SK-N-SH (cell line): ENCODE results near the gene CCNL2. TPM values are rescaled to one million over a fixed set of nuclear protein-coding genes. Genes with fewer than 3 reads are reported as not detected.
A peak's percentile ranks its signal among the peaks of the same experiment; 100 is the strongest.
"Not testable (repeated sequence)": the region's sequence is repeated elsewhere in the genome, so short reads cannot be mapped to it uniquely, and the experiment has no call there.

Experiments
- CTCF ChIA-PET: fragments of 300-600, 350-600 bp; formaldehyde crosslinking; extraction: SDS; loops from one replicate; lab custom pipeline; 2021; lab: Yijun Ruan, JAX
- POLR2A ChIA-PET: fragments of 350-600 bp; sonication (Branson Sonifier 250); formaldehyde crosslinking; extraction: SDS; loops from one replicate; lab custom pipeline; 2020; ENCODE audit warnings: antibody characterized with exemption, inconsistent platforms; lab: Yijun Ruan, JAX
- DNase-seq: peaks from one replicate; pipeline ENCODE4 v3.0.0; 2012
- H2AFZ ChIP-seq: fragments of 200-600 bp; sonication (generic); 2 replicates; pipeline ENCODE4 v1.8.1; 2016; ENCODE audit warnings: antibody characterized with exemption, mild to moderate bottlenecking, low read depth
- H3F3A ChIP-seq: fragments of 200-600 bp; sonication (generic); replicated peaks from 2 replicates; pipeline ENCODE3; 2016; ENCODE audit warnings: antibody characterized with exemption, mild to moderate bottlenecking; ENCODE audit not compliant: insufficient read depth
- H3K27ac ChIP-seq, 2 experiments: fragments of 200-500 bp in 1 of 2; fragments of 200-600 bp in 1 of 2; sonication (Bioruptor generic) in 1 of 2; sonication (generic), shearing (Covaris generic) in 1 of 2; 2 replicates each; pipeline versions ENCODE4 v1.5.1 to v1.6.1; 2014 to 2016; ENCODE audit warnings: low read depth in 2 of 2, inconsistent platforms in 1 of 2, low read length in 1 of 2, mild to moderate bottlenecking in 1 of 2, mixed read lengths in 1 of 2
- H3K27me3 ChIP-seq: fragments of 200-600 bp; sonication (generic), shearing (Covaris generic); 2 replicates; pipeline ENCODE4 v1.6.1; 2016; ENCODE audit warnings: mixed run types; ENCODE audit not compliant: insufficient read depth
- H3K36me3 ChIP-seq, 2 experiments: fragments of 200-500 bp in 1 of 2; fragments of 200-600 bp in 1 of 2; sonication (Bioruptor generic) in 1 of 2; sonication (generic) in 1 of 2; replicated peaks in 1 of 2; 2 replicates each; pipeline versions ENCODE3 to v1.5.1; 2014 to 2016; ENCODE audit warnings: low read length in 1 of 2, mild to moderate bottlenecking in 1 of 2; ENCODE audit not compliant: insufficient read depth in 2 of 2, control insufficient read depth in 1 of 2
- H3K4me1 ChIP-seq, 2 experiments: fragments of 200-500 bp in 1 of 2; fragments of 200-600 bp in 1 of 2; sonication (Bioruptor generic) in 1 of 2; sonication (generic), shearing (Covaris generic) in 1 of 2; 2 replicates each; pipeline versions ENCODE4 v1.5.1 to v1.6.1; 2014 to 2016; ENCODE audit warnings: low read depth in 1 of 2, low read length in 1 of 2, mixed run types in 1 of 2; ENCODE audit not compliant: insufficient read depth in 2 of 2, control insufficient read depth in 1 of 2
- H3K4me2 ChIP-seq: fragments of 200-600 bp; sonication (generic), shearing (Covaris generic); 2 replicates; pipeline ENCODE4 v1.6.1; 2017; ENCODE audit warnings: mixed run types
- H3K4me3 ChIP-seq, 2 experiments: fragments of 200-500 bp in 1 of 2; fragments of 200-600 bp in 1 of 2; sonication (Bioruptor generic) in 1 of 2; sonication (generic), shearing (Covaris generic) in 1 of 2; 2 replicates each; pipeline versions ENCODE4 v1.5.1 to v1.8.1; 2014 to 2016; ENCODE audit warnings: low read depth in 2 of 2, inconsistent platforms in 1 of 2, low read length in 1 of 2, mild to moderate bottlenecking in 1 of 2, mixed read lengths in 1 of 2, moderate library complexity in 1 of 2
- H3K79me2 ChIP-seq: fragments of 200-600 bp; sonication (generic); 2 replicates; pipeline ENCODE4 v1.8.1; 2017; ENCODE audit warnings: mild to moderate bottlenecking; ENCODE audit not compliant: insufficient read depth
- H3K9ac ChIP-seq: fragments of 200-600 bp; sonication (generic); 2 replicates; pipeline ENCODE4 v1.6.1; 2017; ENCODE audit warnings: mixed run types
- H3K9me2 ChIP-seq: fragments of 200-600 bp; sonication (generic); 2 replicates; pipeline ENCODE4 v1.6.1; 2017; ENCODE audit warnings: mixed run types
- H3K9me3 ChIP-seq: fragments of 200-600 bp; sonication (generic); 2 replicates; pipeline ENCODE4 v1.6.1; 2017; ENCODE audit warnings: mixed run types, mild to moderate bottlenecking, moderate library complexity
- H4K20me1 ChIP-seq: fragments of 200-600 bp; sonication (generic); 2 replicates; pipeline ENCODE4 v1.6.1; 2017; ENCODE audit warnings: mild to moderate bottlenecking, mixed run types; ENCODE audit not compliant: insufficient read depth
- ELF1 ChIP-seq: IDR thresholded peaks from 2 replicates; pipeline ENCODE4 v1.4.0; 2012
- FOXM1 ChIP-seq: IDR thresholded peaks from 2 replicates; pipeline ENCODE4 v1.4.0; 2012; ENCODE audit warnings: low read depth, mild to moderate bottlenecking
- MEF2A ChIP-seq: IDR thresholded peaks from 2 replicates; pipeline ENCODE4 v1.4.0; 2012; ENCODE audit warnings: low read depth, borderline replicate concordance
- MXI1 ChIP-seq: IDR thresholded peaks from 2 replicates; pipeline ENCODE4 v1.6.1; 2012; ENCODE audit warnings: mild to moderate bottlenecking, low read depth, low read length, improper control_type of control experiment
- NRF1 ChIP-seq: IDR thresholded peaks from 2 replicates; pipeline ENCODE4 v1.6.1; 2012; ENCODE audit warnings: low read depth, mild to moderate bottlenecking, low read length
- RFX5 ChIP-seq: IDR thresholded peaks from 2 replicates; pipeline ENCODE4 v1.6.1; 2012; ENCODE audit warnings: mild to moderate bottlenecking, improper control_type of control experiment, low read length
- RXRA ChIP-seq: IDR thresholded peaks from 2 replicates; pipeline ENCODE4 v1.4.0; 2012; ENCODE audit warnings: low read depth, mild to moderate bottlenecking, borderline replicate concordance
- TEAD4 ChIP-seq: IDR thresholded peaks from 2 replicates; pipeline ENCODE4 v1.4.0; 2012; ENCODE audit warnings: mild to moderate bottlenecking, borderline replicate concordance; ENCODE audit not compliant: insufficient read depth
- USF2 ChIP-seq: fragments of 150-350 bp; IDR thresholded peaks from 2 replicates; pipeline ENCODE4 v1.6.1; 2017; ENCODE audit warnings: antibody characterized with exemption, low read length, low read depth, borderline replicate concordance
- WGBS: methylation state at CpG from one replicate; pipeline ENCODE4 v1.1.6; 2017; ENCODE audit warnings: low lambda C conversion rate; 5-methylcytosine and 5-hydroxymethylcytosine counted together
- polyA plus RNA-seq, 3 experiments: library from polyadenylated mRNA; depleted of rRNA; stranded (reverse); fragments of >200 nt; gene quantifications; 2 replicates each; pipeline ENCODE4 v1.2.3, GENCODE V29; 2012
- TF ChIP-seq, protein P1 (sequence below): IDR thresholded peaks from 2 replicates; pipeline ENCODE4 v1.6.1; 2012; ENCODE audit warnings: mild to moderate bottlenecking, low read depth, low read length, moderate library complexity
- TF ChIP-seq, protein P2 (sequence below): fragments of 200-600 bp; sonication (generic); IDR thresholded peaks from 2 replicates; pipeline ENCODE4 v1.6.1; 2017; ENCODE audit warnings: antibody characterized with exemption, mild to moderate bottlenecking, moderate library complexity
- TF ChIP-seq, protein P3 (sequence below): IDR thresholded peaks from 2 replicates; pipeline ENCODE4 v1.4.0; 2012; ENCODE audit warnings: low read depth, borderline replicate concordance

The CCNL2 gene
- polyA plus RNA-seq, 1 of the 3 experiments (the other 2 are of a cell fraction): 362 TPM

DNA sequence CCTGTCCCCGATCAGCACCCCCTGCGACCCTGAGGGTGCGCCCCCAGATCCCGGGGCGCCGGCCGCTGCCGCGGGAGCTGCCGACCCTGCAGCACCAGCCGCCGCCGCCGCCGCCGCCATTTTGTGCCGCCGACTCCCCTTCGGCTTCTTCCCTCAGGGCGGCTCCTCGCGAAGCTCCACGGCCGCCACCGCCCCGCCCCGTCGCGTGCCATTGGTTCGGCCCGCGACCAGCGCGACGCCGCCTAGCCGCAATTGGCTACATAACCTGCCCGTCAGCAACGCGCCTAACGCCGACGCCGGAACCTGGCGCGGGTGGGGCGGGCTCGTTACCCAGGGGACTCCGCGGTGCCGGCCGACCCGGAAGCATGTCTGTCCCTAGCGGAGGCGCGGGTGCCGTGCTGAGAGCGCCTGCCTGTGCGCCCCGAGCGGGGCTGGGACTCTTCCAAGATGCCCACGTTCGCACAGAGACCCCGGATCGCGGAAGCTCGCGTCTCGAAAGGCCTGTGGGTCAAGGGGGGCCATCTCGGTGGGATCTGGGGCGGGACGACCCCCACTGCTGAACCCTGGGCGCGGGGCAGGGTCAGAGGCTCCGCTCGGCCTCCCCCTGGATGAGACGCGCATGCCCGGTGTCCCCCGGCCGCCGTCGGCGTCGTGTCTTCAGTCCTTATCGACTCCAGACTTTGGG is at the start of gene CCNL2 (continued):
- TF ChIP-seq MEF2A (no peak), RXRA (no peak), FOXM1 (no peak), RFX5 (0 out of 2 replicates have a peak, but pooled peaks have one; percentile 31), USF2 (no peak)
- TF ChIP-seq, protein P1, sequence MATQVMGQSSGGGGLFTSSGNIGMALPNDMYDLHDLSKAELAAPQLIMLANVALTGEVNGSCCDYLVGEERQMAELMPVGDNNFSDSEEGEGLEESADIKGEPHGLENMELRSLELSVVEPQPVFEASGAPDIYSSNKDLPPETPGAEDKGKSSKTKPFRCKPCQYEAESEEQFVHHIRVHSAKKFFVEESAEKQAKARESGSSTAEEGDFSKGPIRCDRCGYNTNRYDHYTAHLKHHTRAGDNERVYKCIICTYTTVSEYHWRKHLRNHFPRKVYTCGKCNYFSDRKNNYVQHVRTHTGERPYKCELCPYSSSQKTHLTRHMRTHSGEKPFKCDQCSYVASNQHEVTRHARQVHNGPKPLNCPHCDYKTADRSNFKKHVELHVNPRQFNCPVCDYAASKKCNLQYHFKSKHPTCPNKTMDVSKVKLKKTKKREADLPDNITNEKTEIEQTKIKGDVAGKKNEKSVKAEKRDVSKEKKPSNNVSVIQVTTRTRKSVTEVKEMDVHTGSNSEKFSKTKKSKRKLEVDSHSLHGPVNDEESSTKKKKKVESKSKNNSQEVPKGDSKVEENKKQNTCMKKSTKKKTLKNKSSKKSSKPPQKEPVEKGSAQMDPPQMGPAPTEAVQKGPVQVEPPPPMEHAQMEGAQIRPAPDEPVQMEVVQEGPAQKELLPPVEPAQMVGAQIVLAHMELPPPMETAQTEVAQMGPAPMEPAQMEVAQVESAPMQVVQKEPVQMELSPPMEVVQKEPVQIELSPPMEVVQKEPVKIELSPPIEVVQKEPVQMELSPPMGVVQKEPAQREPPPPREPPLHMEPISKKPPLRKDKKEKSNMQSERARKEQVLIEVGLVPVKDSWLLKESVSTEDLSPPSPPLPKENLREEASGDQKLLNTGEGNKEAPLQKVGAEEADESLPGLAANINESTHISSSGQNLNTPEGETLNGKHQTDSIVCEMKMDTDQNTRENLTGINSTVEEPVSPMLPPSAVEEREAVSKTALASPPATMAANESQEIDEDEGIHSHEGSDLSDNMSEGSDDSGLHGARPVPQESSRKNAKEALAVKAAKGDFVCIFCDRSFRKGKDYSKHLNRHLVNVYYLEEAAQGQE: no peak

DNA sequence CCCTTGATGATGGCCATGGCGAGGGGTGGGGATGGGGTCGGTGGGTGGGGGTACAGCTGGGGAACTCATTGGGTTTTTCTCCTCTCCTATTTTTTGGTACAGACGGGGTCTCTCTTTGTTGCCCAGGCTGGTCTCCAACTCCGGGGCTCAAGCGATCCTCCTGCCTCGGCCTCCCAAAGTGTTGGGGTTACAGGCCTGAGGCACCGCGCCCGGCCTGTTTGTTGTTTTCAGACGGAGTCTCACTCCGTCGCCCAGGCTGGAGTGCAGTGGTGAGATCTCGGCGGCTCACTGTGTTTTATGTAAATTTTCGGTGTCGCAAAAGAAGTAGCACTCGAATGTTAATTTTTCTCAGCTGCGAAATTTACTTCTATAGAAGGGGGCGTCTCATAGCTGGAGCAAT is 47.5 kb upstream of the CCNL2 start:
- H3K9me2 ChIP-seq, H3K27ac ChIP-seq, H3K4me1 ChIP-seq, H3K36me3 ChIP-seq, H3K4me3 ChIP-seq, H3K4me2 ChIP-seq, H3K27me3 ChIP-seq, H4K20me1 ChIP-seq, H3K79me2 ChIP-seq, H3K9me3 ChIP-seq, POLR2A ChIA-PET, H3K9ac ChIP-seq, CTCF ChIA-PET, H3F3A ChIP-seq, H2AFZ ChIP-seq, DNase-seq: not testable (repeated sequence)
- WGBS: 95% methylated on average over 17 of the region's 19 CpGs

DNA sequence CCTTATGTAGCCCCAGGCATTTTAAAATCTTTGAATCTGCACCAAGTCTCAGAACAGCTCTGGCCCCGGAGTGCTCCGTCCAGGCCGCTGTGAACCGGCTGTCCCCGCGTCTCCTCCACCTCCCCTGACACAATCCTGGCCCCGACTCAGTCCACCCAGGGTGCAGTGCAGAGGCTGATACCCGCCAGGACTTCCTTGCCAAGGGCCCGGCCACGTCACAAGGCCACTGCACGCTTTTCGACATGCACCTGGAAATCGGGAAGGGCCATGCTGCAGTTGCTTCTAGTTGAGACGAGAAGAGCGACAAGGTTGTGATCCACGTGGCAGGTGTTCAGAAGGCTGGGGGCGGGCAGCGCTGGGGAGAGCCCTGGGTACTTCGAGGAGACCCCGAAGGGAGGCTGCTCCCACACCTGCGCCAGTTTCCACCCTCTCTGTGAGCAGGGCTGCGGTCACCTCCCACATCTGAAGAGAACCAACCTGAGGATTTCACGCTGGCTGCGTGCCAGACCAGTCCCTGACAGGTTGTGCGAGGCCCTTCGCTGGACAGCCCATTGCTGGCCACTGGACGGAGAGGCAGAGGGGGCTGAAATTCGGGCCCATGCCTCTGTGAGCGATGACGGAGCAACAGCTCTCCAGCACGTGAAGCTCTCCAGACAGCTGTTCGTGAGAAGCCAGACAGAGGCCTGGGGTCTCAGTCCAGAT is 43.1 kb upstream of the CCNL2 start:
- Histone ChIP-seq H3K27ac (no peak overlapping the region), H3F3A (no peaks in the 10 kb centered on the region), H3K9me2 (no peaks in the 10 kb centered on the region), H3K4me3 (no peak overlapping the region), H3K79me2 (no peaks in the 10 kb centered on the region), H4K20me1 (no peaks in the 10 kb centered on the region), H3K4me2 (no peak overlapping the region), H3K9me3 (no peaks in the 10 kb centered on the region), H3K9ac (no peak overlapping the region), H3K36me3 (no peaks in the 10 kb centered on the region), H2AFZ (no peak overlapping the region), H3K4me1 (no peaks in the 10 kb centered on the region; a peak in 1 of 4 replicates), H3K27me3 (no peaks in the 10 kb centered on the region)
- DNase-seq: peak; percentile 28
- TF ChIP-seq MXI1 (no peak), NRF1 (no peak), TEAD4 (no peak), ELF1 (no peak)
- TF ChIP-seq, protein P2, sequence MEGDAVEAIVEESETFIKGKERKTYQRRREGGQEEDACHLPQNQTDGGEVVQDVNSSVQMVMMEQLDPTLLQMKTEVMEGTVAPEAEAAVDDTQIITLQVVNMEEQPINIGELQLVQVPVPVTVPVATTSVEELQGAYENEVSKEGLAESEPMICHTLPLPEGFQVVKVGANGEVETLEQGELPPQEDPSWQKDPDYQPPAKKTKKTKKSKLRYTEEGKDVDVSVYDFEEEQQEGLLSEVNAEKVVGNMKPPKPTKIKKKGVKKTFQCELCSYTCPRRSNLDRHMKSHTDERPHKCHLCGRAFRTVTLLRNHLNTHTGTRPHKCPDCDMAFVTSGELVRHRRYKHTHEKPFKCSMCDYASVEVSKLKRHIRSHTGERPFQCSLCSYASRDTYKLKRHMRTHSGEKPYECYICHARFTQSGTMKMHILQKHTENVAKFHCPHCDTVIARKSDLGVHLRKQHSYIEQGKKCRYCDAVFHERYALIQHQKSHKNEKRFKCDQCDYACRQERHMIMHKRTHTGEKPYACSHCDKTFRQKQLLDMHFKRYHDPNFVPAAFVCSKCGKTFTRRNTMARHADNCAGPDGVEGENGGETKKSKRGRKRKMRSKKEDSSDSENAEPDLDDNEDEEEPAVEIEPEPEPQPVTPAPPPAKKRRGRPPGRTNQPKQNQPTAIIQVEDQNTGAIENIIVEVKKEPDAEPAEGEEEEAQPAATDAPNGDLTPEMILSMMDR: no peak
- TF ChIP-seq, protein P3, sequence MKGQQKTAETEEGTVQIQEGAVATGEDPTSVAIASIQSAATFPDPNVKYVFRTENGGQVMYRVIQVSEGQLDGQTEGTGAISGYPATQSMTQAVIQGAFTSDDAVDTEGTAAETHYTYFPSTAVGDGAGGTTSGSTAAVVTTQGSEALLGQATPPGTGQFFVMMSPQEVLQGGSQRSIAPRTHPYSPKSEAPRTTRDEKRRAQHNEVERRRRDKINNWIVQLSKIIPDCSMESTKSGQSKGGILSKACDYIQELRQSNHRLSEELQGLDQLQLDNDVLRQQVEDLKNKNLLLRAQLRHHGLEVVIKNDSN: no peak
- ChIA-PET CTCF (interaction anchor here (0.6 to 2.6 kb wide), 6 partner anchors 9 to 67 kb away, joined by 3 to 8 read pairs (median 3); partner anchors contain the start of genes AURKAIP1 and MRPL20), POLR2A (no interaction called here)
- 90% methylated on average over 17 of the region's 32 CpGs for WGBS
